GM18868 (cell line): Measurements from ENCODE around the gene UBA1.
"Not testable (repeated sequence)": the region's sequence is repeated elsewhere in the genome, so short reads cannot be mapped to it uniquely, and the experiment has no call there.

ENCODE experiments used
- ATAC-seq: cut with Tn5 transposase; IDR thresholded peaks from one replicate; pipeline ENCODE4 v1.9.1; 2021; ENCODE audit warnings: mild to moderate bottlenecking, moderate library complexity; ENCODE audit not compliant: unreplicated experiment

The UBA1 gene

GRCh38 chrX:47247999-47248320 lies 54.3 kb downstream of the UBA1 start:
- no peak for ATAC-seq

DNA sequence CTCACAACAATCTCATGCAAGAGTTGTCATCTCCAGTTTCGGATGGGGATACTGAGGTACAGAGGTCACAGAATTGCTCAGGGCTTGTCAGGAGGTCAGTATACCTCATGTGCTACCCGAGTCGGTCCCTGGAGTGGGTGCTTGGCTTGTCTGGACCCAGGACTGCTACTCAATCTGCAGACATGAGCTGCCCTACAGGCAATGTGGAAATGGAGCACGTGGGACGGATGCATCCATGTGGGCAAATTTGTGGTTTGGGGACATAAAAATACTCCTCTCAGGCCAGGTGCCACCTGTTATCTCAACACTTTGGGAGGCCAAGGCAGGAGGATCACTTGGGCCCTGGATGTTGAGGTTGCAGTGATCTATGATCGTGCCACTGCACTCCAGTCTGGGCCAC lies 54.9 kb downstream of the UBA1 start:
- no peak for ATAC-seq

- ATAC-seq = no peak
Observed at GRCh38 chrX:47250017-47250347, 56.4 kb downstream of the UBA1 start.

DNA sequence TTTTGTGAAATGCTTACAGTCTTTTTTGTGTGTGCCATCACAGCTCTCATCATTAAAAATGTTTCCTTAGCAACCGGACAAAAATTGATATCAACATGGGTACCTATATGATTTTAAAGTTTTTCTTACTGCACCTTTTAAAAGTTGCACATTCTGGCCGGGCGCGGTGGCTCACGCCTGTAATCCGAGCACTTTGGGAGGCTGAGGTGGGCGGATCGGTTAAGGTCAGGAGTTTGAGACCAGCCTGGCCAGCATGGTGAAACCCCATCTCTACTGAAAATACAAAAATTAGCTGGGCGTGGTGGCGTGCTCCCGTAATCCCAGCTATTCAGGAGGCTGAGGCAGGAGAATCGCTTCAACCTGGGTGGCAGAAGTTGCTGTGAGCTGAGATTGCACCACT lies 64.0 kb downstream of the UBA1 start:
- not testable (repeated sequence) for ATAC-seq
